ENCODE data around the gene EIF6.

EIF6 gene

DNA sequence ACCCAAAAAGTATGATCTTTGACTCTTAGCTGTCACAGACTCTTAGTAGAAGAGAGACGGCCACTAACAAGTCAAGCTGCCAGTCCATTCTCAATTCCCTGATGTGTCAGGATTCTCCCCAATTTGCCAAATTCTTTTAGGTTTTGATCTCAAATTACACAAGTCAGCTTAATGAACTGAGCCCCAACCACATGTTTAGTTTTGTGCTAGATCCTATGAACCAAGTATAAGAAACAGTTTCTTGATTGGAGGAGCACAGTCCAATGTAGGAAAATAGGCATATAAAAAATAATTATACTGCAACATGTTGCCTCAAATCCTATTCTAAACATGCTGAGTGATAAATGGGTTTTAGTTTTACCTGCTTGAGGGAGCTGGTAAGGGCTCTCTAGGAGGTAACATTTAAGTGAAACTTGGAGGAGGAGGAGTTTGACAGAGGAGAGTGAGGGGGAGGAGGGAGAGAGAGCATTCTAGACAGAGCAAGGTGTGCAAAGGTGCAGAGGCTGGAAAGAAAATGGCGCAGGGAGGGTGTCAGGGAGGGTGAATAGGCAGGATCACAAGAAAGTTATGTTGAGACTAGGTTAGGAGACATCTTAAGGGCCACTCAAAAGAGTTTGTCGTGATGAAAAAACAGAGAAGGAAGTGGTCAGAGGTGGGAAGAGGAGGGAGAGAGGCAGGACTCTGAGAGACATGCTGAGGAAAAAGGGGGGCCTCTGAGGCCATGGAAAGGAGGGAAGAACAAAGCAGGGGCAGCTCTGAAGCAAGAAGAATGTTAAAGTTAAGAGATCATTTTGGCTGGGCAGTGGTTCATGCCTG, 30.5 kb upstream of the EIF6 start:
- no peak for DNase-seq (ENCODE audit: low read depth, low spot score)

- no peak for DNase-seq (ENCODE audit: low read depth, low spot score)
Observed at GRCh38 chr20:35312318-35312717, 27.7 kb upstream of the EIF6 start.

GRCh38 chr20:35311822-35312221, 27.2 kb upstream of the EIF6 start:
- DNase-seq (ENCODE audit: low read depth, low spot score): no peak

DNA sequence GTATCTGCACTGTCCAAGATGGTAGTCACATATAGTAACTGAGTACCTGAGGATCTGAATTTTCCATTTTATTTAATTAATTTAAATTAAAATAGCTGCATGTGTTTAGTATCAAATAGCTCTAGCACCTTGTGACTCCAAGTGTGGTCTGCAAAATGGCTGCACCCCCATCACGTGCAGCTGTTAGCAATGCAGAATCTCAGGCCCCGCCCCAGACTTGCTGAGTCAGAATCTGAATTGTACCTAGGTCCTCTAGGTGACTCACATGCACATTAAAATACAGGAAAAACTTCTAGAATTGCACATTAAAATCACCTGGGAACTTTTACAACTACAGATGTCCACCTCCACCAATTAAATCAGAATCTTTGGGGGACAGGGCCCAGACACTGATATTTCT, 26.8 kb upstream of the EIF6 start:
- no peak for DNase-seq (ENCODE audit: low read depth, low spot score)

DNA sequence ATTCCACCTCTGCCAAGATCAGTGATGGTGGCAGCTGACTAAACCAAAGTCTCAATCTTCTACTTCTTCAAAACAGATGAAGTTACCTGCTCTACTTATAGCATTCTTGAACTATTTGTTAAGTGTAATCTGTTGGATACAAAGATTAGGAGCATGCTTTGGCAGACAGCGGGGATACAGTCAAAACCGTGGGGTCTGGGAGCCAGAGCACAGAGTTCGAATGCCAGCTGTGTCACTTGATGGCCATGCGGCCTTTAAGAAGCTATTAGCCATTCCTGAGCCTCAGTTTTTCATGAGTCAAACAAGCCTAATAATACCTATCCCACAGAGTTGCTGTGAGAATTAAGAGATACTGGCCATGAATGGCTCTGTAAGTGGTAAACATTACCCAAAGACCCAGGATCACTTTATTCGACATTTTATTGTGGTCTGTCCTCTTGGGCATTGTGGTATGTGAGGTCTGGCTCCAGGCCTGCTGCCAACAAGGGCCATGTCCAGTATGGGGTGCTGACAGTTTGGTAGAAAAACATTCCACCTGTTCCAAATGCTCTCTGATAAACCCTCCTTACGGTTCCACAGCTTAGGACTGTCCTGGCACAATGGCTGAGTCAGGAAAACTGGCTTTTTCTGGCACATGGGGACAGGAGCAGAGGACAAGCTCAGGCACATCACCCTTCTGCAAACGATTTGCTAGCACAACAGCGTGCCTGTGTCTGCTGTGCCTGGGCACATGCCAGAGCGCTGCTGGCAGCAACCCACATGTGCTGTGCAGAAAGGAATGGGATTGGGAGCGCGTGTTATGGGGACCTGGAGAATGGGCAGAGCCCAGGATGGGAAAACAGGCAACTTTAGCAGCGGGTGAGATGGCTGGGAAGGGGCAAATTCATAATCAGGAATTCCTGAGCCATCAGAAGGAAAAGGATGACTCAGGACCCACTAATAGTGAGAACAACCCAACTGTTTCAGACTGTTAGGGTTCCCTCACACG, 23.4 kb upstream of the EIF6 start:
- no peak for DNase-seq (ENCODE audit: low read depth, low spot score)

DNA sequence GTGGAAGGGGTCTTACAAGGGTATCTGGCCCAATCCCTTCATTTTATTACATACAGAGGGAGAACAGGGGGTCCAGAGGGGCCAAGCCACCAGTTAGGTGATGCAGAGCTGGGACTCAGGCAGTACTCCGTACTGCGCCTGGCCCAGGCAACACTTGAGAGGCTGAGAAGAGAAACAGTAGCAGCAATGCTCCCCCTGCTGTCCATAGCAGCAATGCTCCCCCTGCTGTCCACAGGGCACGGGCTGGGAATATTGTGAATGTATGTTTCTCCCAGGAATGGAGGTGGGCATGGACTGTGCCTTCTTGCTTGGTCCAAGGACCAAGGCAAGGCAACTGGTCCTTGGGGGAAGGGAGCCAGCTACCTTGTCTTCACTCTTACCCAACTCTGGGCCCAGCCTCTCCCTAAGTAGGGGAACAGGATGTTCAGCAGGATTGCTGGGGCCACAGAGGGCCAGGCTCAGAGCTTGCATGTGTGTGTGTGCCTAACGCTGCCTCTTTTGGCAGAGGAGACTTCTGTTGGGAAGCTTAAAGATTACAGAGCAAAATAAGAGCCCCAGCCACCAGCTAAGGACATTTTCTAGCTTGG, 22.5 kb upstream of the EIF6 start:
- no peak for DNase-seq (ENCODE audit: low read depth, low spot score)

GRCh38 chr20:35305682-35306556, 21.3 kb upstream of the EIF6 start:
- DNase-seq (ENCODE audit: low read depth, low spot score): peak; percentile 9

DNA sequence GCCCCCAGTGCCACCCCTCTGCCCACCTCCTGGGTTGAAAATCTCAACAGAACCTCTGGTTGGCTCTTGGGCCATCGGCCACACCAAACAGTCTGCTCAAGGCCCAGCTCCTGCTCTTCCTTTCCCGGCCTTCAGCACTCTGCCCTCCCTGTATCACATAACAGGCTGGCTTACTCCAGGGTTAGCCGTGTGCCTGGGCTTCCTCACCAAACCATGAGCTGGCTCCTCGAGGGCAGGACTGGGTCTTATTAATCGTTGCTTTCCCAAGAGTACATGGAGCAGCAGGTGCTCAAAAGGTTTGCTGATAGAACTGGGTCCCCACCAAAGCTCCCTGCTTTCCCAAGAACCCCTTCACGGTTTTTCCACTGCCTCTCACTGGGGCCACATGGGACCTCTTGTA, 20.4 kb upstream of the EIF6 start:
- DNase-seq (ENCODE audit: low read depth, low spot score): no peak

- peak; percentile 64 for DNase-seq (ENCODE audit: low read depth, low spot score)
Observed at GRCh38 chr20:35303735-35304491, 19.3 kb upstream of the EIF6 start.

DNA sequence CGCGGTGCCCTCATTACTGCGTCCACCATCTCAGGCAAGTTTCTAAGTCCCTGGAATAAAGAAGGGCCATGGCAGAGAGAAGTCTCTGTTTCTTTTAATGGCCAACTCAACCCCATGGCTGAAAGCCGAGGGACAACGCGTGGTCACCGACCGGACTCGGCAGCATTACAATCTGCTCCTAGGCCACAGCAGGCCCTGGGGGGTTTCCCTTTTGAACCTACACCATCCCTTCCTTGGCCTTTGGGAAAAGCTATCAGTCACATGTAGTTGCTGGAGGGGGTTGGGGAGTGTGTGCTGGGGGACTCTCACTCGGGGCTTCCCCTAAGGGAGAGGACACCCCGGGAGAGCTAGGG, 18.8 kb upstream of the EIF6 start:
- no peak for DNase-seq (ENCODE audit: low read depth, low spot score)

DNA sequence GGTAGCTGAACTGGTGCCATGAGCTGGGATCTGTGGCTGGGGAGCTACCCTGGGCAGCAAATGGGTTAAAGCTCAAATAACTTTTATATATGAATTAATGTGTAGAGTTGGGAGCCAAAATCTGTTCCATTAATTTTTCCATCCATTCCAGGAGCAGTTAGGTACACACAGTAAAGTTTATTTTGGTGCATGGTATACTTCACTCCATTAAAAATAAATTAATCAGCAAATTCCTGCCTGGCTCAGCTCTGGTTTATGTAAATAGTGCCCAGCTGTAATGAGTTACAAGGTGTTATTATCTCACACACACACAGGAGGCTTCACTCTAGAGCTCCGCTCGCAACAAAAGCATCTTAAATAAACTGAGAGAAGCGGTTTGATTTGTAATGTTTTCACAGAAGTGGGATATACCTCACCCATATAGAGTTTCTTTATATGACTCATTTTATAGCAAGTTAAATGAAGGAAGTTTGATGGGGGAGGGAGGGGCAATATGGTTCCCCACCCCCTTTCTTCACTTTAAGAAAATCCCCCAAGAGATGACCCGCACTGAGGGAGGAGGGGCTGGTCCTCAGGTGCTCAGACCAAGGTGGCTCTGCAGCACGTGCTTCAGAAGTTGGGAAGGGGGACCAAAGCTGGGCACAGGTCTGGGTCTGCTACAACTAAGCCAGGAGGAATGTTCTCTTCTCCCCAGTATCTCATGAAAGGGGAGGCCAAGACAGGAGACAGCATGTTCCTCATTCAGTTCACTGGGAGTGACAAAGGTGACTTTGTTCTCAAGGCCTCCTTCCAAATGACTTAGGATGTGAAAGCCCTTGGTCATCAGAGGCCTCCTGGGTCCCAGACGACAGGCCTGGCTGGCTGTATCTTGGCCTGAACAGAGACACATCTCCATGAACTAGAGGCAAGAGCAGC, 18.1 kb upstream of the EIF6 start:
- no peak for DNase-seq (ENCODE audit: low read depth, low spot score)

DNA sequence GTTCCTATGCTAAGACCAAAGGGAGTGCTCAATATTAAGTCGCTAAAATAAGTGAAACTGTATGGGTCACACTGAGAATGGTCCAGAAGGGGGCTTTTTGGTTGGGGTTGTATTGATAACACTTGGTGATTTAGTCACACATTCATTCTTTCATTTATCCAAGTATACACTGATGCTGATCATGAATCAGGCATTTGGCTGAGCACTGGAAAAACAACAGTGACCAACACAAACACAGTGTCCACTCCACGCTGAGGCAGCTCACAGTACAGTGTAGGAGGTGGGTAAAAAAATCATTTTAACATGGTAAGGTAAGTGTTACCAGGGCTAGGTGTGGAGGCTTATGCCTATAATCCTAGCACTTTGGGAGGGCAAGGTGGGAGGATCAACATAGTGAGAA, 16.9 kb upstream of the EIF6 start:
- no peak for DNase-seq (ENCODE audit: low read depth, low spot score)

- DNase-seq (ENCODE audit: low read depth, low spot score): no peak
Observed at GRCh38 chr20:35300469-35301262, 16.1 kb upstream of the EIF6 start.

DNA sequence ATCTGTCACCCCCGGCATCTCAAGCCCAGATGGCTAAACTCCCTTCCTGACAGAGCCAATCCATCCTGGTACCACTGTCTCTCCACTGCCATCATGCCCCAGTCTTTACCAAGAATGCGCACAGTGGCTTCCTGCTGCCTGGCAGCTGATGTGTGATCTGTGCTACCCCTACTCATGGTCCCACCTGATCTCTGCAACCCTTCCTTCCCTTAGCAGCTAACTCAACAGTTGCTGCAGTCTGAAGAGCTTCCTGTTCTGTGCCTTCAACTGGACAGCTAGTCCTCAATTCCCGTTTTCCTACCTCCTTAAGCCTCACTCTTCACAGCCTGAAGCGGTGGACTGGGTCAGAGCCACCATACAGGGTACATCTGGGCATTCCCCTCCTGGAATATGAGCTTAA, 15.2 kb upstream of the EIF6 start:
- no peak for DNase-seq (ENCODE audit: low read depth, low spot score)

DNA sequence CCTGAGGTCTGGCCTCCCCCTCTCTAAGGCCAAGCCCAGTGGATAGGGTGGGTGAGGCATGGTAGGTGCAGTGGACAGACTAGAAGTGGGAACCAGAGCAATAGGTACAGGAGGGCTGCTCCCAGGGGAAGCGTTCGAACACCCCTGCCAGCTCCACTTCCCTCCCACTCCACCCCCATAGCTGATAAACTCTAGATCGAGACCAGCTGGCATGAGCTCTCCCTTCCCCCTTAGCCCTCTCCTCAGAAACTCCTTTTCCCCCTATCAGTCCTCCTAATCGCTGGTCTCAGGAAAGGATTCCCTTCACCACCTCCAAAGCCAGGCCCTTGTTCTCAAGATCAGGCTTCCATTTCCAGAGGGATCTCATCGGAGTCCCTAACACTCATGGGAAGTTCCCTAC, 13.7 kb upstream of the EIF6 start:
- no peak for DNase-seq (ENCODE audit: low read depth, low spot score)

GRCh38 chr20:35297740-35298139, 13.2 kb upstream of the EIF6 start:
- DNase-seq (ENCODE audit: low read depth, low spot score): no peak

GRCh38 chr20:35297155-35297554, 12.6 kb upstream of the EIF6 start:
- DNase-seq (ENCODE audit: low read depth, low spot score): no peak

DNA sequence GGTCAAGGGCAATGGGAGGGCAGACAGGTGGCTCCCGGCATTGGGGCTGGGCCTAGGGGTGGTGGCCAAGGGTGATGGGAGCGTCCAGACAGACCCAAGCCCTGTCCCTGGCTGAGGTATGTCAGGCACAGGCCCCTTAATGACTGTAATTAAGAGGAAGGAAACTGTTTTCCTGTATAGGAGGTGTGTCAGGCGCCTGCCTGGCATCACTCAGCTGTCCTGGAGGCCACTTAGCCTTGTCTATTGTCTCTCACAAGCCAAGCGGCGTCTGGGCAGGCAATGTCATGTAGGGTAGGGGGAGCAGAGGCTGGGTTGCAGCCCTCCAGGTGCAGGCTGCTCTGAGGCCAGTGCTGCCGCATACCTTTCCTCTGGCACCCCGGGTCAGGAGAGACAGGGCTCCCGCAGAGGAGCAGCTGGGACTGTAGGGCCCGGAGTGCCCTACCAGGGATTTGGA, 11.6 kb upstream of the EIF6 start:
- DNase-seq (ENCODE audit: low read depth, low spot score): no peak

DNA sequence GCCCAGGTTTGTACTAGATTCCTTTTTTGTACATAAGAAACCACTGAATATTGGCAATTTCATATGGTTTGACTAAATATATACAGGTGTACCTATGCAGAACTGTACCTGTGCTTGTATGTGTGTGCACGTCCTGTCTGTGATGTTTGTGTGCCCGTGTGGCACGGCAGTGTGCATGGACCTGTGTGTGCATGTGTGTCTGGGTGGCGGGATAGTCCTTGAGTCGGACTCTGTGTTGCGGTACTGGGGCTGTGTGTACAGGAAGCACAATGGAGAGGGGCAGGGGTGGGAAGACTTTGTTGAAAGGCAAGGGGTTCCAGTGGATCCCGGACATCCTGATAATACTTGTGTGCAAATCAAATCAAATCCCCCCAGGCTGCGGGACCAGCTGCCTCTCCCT, 11.1 kb upstream of the EIF6 start:
- DNase-seq (ENCODE audit: low read depth, low spot score): no peak

Measured in activated naive CD8-positive, alpha-beta T cell treated with anti-CD3 and anti-CD28 coated beads, Interleukin-2, amount 50 U/mL, for 16 hours (primary cell).